IPS DF 4.7 (cell line): ENCODE results near the gene PPFIA4.

Experiments used
- DNase-seq: peaks from one replicate; pipeline ENCODE4 v3.0.0-alpha.2; 2013; ENCODE audit warnings: low spot score; ENCODE audit errors: extremely low read depth

Gene PPFIA4

DNA sequence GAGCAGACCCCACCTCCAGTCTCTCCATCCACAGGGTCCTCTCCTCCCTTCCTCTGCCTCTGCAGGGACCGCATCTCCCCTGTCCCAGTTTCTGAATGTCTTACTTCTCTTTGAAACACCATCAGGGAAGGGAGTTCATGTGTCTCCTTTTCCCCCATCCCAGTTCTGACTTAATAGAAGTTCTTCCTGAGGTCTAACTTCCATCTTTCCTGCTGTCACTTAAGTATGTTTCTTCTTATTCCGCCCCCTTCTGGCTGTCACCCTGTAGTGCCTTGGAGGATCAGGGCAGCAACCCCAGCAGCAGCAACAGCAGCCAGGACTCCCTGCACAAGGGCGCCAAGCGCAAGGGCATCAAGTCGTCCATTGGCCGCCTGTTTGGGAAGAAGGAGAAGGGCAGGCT is 30.2 kb downstream of the PPFIA4 start:
- no peak for DNase-seq

DNA sequence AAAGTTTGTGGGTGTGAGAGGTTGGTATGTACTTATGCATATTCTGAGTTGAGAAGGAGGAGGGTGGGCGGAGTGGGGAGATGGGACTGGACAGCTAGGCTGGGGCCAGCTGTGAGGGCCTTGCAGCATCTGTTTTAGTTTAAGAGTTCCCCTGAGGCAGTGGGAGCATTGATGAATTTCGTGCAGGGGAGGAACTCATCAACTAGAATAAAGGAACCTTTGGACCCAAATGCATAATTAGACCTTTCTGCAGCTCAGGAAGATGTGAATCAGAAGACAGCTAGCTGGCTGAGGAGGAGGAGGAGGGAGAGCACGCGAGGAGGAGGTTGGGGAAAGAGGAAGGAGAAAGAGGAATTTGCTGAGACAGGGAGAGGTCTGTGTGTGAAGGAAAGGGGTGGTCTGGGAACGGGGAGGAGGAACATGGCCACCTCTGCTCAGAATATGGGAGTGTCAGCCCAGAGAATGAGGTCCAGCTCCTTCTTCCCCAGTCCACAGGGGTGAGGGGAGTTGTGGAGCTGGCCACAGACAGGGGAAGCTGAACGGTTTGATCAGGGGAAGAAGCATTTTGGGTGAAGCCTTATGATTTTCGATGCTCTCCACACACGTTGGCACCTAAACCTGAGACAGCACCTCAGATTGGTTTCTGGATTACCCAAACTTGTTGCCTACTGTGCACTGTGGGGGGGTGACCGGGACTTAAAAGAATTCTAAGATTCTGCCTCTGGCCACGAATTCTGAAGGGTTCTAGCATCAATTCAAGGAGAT is 31.8 kb downstream of the PPFIA4 start:
- DNase-seq = no peak

GRCh38 chr1:203058676-203058935 is 32.3 kb downstream of the PPFIA4 start:
- DNase-seq = no peak

- no peak for DNase-seq
Measured at GRCh38 chr1:203059485-203059884, 33.2 kb downstream of the PPFIA4 start.

GRCh38 chr1:203060115-203060514 is 33.8 kb downstream of the PPFIA4 start:
- no peak for DNase-seq

DNA sequence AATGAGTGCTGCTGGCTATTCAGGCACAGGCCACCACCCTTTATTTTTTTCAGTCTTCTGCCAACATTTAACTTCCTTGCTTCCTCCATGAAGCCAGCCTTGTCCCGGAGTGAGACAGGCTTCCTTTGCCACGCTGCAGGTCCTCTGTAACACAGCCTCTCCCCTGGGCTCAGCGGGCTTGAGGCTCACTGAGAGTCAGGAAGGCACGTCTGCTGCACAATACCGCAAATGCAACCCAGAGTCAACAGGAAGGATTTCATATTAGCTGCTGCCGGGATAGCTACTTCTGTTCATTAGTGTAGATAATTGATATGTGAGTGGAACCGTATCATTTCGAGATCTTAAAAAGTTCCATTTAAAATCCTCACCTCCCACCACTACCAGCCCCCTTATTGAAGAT is 37.0 kb downstream of the PPFIA4 start:
- DNase-seq = no peak

- DNase-seq = no peak
Measured at GRCh38 chr1:203065191-203065590, 38.9 kb downstream of the PPFIA4 start.

DNA sequence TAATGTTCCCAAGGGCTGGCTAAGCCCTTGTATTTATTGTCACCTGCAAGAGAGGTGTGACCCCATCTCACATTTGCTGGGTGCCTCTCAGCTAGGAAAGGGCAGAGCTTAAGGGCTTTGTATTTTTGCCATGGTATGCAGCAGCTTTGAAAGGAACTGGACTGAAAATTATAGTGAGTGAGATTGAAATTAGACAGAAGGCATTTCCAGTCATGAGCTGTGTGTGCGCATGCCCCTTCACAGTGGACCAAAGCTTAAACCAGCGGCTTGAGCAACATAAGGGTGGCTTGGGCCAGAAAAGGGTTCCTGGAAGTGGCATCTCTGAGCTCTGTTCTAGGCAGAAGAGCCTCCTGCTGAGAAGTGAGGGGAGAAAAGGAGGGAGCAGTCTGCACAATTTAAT is 39.7 kb downstream of the PPFIA4 start:
- DNase-seq = no peak

- no peak for DNase-seq
Measured at GRCh38 chr1:203066965-203067364, 40.7 kb downstream of the PPFIA4 start.

DNA sequence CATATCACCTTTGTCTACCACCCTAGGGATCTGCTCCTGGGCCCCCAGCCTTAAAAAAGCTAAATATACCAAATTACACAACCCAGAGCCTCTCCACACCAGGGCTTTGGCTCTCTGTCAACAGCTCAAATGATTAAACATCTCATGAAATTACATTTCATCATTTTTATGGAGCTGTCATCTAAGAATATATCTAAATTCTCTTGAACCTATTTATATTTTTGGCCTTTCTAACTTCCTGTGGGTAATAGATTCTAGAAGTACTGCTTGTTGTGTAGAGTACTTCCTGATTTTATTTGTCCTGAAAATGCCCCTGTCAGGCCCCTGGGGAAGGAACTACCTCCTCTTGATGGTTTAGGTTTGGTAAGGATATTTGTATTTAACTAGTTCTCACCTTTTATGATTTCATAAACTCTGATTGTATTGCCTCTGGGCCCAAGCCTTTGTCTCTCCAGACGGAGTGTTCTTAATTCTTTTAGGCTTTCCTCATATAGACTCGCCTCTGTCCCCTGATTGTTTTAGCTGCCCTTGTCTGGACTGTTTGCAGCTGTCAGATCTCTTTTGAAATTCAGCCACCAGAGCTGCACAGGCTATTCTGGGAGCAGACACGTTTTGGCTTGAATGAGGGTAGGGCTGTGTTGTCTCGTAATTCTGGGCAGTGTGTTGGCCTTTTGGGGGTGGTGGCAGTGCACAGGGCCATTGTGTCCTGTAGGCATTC is 42.9 kb downstream of the PPFIA4 start:
- DNase-seq = no peak

- DNase-seq = no peak
Measured at GRCh38 chr1:203072002-203072602, 45.8 kb downstream of the PPFIA4 start.

GRCh38 chr1:203072911-203073310 is 46.6 kb downstream of the PPFIA4 start:
- no peak for DNase-seq

DNA sequence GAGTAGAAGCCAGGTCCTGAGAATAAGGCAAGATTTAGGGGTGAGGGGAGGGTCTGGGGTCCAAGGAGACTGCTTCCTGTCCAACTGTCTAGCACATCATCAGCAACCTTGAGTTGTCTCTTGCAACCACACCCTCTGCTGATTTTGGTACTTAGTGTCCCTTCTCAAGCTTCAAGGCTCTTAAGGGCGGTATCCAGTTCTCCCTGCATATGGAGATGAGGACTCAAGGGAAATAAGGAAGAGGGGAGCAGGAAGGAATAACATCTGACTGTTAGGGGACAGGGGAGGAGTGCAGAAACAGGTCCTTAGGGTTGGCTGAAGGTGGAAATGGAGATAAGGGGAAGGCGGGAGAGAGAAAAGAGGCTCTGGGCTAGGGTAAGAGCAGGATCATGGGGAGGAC is 47.2 kb downstream of the PPFIA4 start:
- no peak for DNase-seq

DNA sequence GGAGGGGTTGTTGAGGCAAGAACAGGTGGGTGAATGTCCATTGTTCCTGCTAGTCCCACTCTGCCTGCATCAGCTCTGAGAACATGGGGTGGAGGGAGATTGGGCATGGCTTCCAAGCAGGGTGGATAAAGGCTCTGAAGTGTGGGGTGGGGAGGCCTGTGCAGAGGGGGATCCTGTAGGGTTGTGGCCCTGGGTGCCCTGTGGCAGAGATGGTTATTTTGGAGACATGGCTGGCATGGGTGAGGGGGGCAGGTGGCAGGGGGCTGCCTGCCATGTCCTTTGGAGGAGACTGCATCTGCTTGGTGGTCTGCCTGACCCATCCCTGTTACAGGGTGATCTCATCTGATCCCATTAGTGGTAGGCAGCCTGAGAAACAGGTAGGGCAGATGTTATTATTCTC is 48.3 kb downstream of the PPFIA4 start:
- no peak for DNase-seq

DNA sequence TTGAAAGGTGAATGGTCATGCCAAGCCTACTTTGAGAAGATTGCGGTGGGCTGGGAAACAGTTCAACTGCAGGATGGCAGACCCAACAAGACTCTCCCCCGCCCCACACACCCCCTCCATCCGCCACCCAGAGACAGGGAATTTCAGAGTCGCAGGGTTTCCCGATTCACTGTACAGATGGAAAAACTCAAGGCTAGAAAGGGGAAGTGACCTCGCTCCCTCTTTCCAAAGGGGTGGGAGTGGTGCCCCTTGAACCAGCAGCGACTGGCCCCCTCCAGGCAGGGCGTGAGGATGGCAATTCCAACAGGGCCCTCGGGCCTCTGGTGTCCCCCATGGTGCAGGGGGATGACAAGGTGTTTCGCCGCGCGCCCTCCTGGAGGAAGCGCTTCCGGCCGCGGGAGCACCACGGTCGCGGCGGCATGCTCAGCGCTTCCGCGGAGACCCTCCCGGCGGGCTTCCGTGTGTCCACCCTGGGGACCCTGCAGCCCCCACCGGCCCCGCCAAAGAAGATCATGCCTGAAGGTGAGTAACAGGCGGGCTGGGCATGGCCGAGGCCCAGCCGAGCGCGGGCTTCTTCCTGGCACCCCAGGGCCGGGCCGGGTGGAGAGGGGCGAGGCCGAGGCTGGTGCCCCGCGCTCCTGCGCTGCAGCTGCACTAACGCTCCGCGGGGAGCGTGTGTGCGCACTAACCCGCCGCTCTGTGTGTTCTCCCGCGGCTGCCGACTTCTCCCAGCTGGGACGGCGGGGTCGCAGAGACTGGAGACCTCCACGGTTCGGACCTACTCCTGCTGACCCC is 49.1 kb downstream of the PPFIA4 start:
- DNase-seq = no peak

DNA sequence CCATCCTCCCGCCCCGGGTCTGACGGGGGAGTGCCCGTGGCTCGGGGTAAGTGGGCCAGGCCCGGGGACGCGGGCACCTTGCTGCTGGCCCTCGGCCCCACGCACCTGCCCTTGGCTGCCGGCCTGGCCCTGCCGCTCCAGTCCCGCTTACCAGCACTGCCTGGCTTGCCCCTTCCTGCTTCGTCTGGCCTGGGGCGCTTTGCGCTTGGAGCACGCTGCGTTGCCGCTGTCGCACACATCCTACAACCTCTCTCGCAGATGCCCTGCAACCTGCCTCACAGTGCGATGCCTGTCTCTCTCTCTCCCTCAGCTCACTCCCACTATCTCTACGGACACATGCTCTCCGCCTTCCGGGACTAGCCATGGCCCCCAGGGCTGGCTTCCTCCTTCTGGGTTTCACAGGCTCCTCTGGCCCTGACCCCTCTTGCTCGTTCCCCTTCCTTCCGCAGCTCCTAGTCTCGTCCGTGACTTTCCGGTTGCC is 49.8 kb downstream of the PPFIA4 start:
- DNase-seq = no peak

- no peak for DNase-seq
Measured at GRCh38 chr1:203077367-203077766, 51.1 kb downstream of the PPFIA4 start.

GRCh38 chr1:203077956-203078355 is 51.7 kb downstream of the PPFIA4 start:
- no peak for DNase-seq

DNA sequence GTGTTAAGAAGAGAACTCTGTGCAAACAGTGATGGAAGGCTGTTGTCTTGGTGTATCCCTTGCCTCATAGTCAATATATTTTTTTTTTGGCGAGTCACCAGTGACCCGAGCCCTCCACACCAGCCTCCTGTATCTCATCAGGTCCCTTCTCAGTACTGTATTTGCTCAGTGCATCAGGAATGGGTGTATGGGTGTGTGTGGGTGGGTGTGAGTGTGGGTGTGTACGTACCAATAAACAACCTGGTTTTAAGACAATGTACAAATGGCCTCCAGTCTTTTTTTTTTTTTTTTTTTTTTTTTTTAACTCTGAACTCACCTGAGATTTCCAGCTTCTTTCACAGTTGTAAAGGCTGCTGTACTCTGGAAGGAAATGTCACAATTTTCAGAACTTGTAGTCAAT is 52.2 kb downstream of the PPFIA4 start:
- DNase-seq = no peak

DNA sequence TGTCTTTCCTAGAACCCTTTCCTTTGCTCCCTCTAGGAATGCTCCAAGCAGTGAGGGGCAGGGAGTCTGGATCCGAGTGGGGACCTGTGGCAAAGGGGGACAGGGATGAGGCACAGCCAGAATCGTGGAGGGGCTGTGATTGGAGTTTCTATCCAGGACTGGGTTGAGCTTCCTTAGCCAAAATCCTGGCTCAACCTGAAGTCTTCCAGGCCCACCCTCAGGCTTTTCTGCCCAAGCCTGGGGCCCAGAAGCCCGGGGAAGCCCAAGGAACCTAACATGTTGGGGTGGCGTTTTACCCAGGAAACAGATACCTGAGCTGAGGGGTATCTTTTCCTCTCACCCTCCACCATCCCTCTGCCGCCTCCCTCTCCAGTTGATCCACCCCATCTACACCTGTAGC is 54.2 kb downstream of the PPFIA4 start:
- DNase-seq = no peak

DNA sequence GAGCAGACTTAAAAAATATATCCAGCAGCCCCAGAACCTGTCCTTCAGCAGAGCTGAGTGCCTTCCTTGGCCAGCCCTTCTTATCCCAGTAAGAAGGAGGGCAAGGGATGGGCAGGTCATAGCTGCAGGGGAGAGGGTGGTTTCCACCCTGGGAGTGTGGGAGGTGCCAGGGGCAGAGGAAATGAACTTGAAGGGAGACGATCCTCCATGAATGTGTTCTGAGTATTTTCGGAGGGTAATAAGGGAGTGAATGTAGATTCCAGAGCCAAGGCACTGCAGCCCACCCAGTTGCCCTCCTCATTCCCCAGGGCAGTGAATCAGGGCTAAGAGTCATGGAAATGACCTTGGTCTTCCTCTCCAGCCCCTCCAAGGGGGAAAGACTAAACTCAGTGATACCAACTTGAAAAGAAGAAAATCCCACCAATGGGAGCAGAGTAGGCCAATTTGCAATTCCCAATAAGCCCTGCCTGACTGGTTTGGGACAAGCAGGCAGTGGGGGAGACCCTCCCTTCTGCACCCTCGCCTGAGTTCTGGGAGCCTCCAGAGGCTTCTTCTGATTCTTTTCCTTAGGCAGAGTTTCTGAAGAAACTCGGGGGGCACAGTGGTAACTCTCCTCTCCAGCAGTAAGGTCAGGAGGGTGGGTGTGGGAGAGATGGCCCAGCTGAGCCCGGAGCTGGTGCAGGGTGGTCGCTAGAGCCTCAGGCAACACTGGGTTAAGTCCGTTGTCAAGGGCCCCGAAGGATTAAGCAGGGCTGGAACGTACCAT is 55.4 kb downstream of the PPFIA4 start:
- DNase-seq = no peak

- DNase-seq = no peak
Measured at GRCh38 chr1:203082231-203082505, 55.9 kb downstream of the PPFIA4 start.
